ENCODE data around the gene TULP4.
A peak's percentile ranks its signal among the peaks of the same experiment; 100 is the strongest.

TULP4 gene

GRCh38 chr6:158536891-158537798 is 224.9 kb downstream of the TULP4 start (continued):
- TF ChIP-seq FEZF1 (tag by site-specific recombination; IDR thresholded peaks at IDR 0.05) (no peak), ZIC2 (tag by site-specific recombination; IDR thresholded peaks at IDR 0.05) (peak; percentile 78), ZNF785 (tag by site-specific recombination; IDR thresholded peaks at IDR 0.05) (no peak), ZNF202 (tag by site-specific recombination; IDR thresholded peaks at IDR 0.05; ENCODE audit: borderline replicate concordance) (peak; percentile 80), PATZ1 (tag by site-specific recombination; IDR thresholded peaks at IDR 0.05) (peak; percentile 33; the same call in 1 of the 2 replicates), ZNF561 (tag by site-specific recombination; IDR thresholded peaks at IDR 0.05; ENCODE audit: borderline replicate concordance) (peak; percentile 89), ZNF629 (tag by site-specific recombination; IDR thresholded peaks at IDR 0.05) (no peak), WT1 (tag by site-specific recombination; IDR thresholded peaks at IDR 0.05) (peak; percentile 75), KLF9 (tag by site-specific recombination; IDR thresholded peaks at IDR 0.05; ENCODE audit: low read depth) (peak; percentile 38; the same call in 1 of the 2 replicates), ZBTB26 (tag by site-specific recombination; optimal IDR thresholded peaks at IDR 0.05) (peak; percentile 57), OSR2 (tag by site-specific recombination; IDR thresholded peaks at IDR 0.05) (peak; percentile 10; the same call in 1 of the 2 replicates), YY1 (tag by site-specific recombination; IDR thresholded peaks at IDR 0.05) (peak; percentile 36; the same call in 1 of the 2 replicates), ZBTB20 (tag by site-specific recombination; IDR thresholded peaks at IDR 0.05) (peak; percentile 60; the same call in 1 of the 2 replicates), ZSCAN30 (tag by site-specific recombination; IDR thresholded peaks at IDR 0.05) (0 out of 2 replicates have a peak, but pooled peaks have one; percentile 15)

- no peak overlapping the region for H3K27ac ChIP-seq (ENCODE audit: extremely low read depth, low read depth, low read length)
- ChIA-PET POLR2A (no interaction called here), CTCF (interaction anchor here (0.5 to 3.3 kb wide), 4 partner anchors 9 to 318 kb away, joined by 3 to 15 read pairs (median 5); no protein-coding TSS in a partner anchor)
- H3K36me3 ChIP-seq (ENCODE audit: control insufficient read depth in 2 of 2, insufficient read depth in 1 of 2, low read length in 2 of 2): no peaks in the 10 kb centered on the region
- H3K4me3 ChIP-seq (ENCODE audit: low read depth, low read length): no peak overlapping the region
- TF ChIP-seq WT1 (tag by site-specific recombination; IDR thresholded peaks at IDR 0.05) (0 out of 2 replicates have a peak, but pooled peaks have one; percentile 20), ZNF2 (tag by site-specific recombination; IDR thresholded peaks at IDR 0.05) (no peak)
- no peaks in the 10 kb centered on the region for H3K9me3 ChIP-seq (ENCODE audit: control insufficient read depth, insufficient read depth, low read depth, low read length)
- H3K4me1 ChIP-seq (ENCODE audit: control insufficient read depth, insufficient read depth, low read length): no peaks in the 10 kb centered on the region; the same call in 1 of the 2 replicates
These were observed 226.5 kb downstream of the TULP4 start for GRCh38 chr6:158538741-158539140.

GRCh38 chr6:158539413-158539812 is 227.1 kb downstream of the TULP4 start:
- no peaks in the 10 kb centered on the region for H3K9me3 ChIP-seq (ENCODE audit: control insufficient read depth, insufficient read depth, low read depth, low read length)
- H3K4me3 ChIP-seq (ENCODE audit: low read depth, low read length): no peak overlapping the region
- no peaks in the 10 kb centered on the region for H3K36me3 ChIP-seq (ENCODE audit: control insufficient read depth in 2 of 2, insufficient read depth in 1 of 2, low read length in 2 of 2)
- H3K27ac ChIP-seq (ENCODE audit: extremely low read depth, low read depth, low read length): no peak overlapping the region
- ChIA-PET POLR2A (no interaction called here), CTCF (interaction anchor here (0.6 to 3.3 kb wide), 4 partner anchors 19 to 319 kb away, joined by 4 to 15 read pairs (median 6); no protein-coding TSS in a partner anchor)
- TF ChIP-seq ZNF157 (tag by site-specific recombination; IDR thresholded peaks at IDR 0.05) (no peak), ZNF843 (tag by site-specific recombination; IDR thresholded peaks at IDR 0.05) (no peak), SP3 (tag by site-specific recombination; IDR thresholded peaks at IDR 0.05) (no peak), ZNF26 (tag by site-specific recombination; IDR thresholded peaks at IDR 0.05) (no peak), ZNF423 (tag by site-specific recombination; IDR thresholded peaks at IDR 0.05) (no peak), ZBTB11 (tag by site-specific recombination; conservative IDR thresholded peaks at IDR 0.05; ENCODE audit: low read depth) (no peak), ZNF10 (tag by site-specific recombination; IDR thresholded peaks at IDR 0.05) (no peak)
- no peaks in the 10 kb centered on the region; the same call in 1 of the 2 replicates for H3K4me1 ChIP-seq (ENCODE audit: control insufficient read depth, insufficient read depth, low read length)

All from HEK293 (cell line).